Karpas-422 (cell line): ENCODE measurements around the gene DDX10. TPM values are rescaled to one million over a fixed set of nuclear protein-coding genes. Genes with fewer than 3 reads are reported as not detected.
"Not testable (repeated sequence)": the region's sequence is repeated elsewhere in the genome, so short reads cannot be mapped to it uniquely, and the experiment has no call there.

Experiments
- DNase-seq: peaks from one replicate; pipeline ENCODE4 v3.0.0-alpha.2; 2015
- H2AFZ ChIP-seq: fragments of 200-600 bp; sonication (generic); 2 replicates; pipeline ENCODE4 v1.6.1; 2014; ENCODE audit warnings: antibody characterized with exemption, low read length, mixed read lengths
- H3K27ac ChIP-seq: fragments of 200-600 bp; sonication (generic); 2 replicates; pipeline ENCODE4 v1.5.1; 2014; ENCODE audit warnings: mild to moderate bottlenecking, low read length, moderate library complexity
- H3K27me3 ChIP-seq: fragments of 200-600 bp; sonication (generic); 2 replicates; pipeline ENCODE4 v1.6.1; 2014; ENCODE audit warnings: low read length, mixed read lengths
- H3K36me3 ChIP-seq: fragments of 200-600 bp; sonication (generic); 2 replicates; pipeline ENCODE4 v1.6.1; 2014; ENCODE audit warnings: low read length, mixed read lengths; ENCODE audit not compliant: insufficient read depth
- H3K4me1 ChIP-seq: fragments of 200-600 bp; sonication (generic); 2 replicates; pipeline ENCODE4 v1.6.1; 2014; ENCODE audit warnings: mild to moderate bottlenecking, low read length, mixed read lengths
- H3K4me2 ChIP-seq: fragments of 200-600 bp; sonication (generic); 2 replicates; pipeline ENCODE4 v1.6.1; 2014; ENCODE audit warnings: low read length, low read depth, mild to moderate bottlenecking; ENCODE audit not compliant: poor library complexity, severe bottlenecking
- H3K4me3 ChIP-seq: fragments of 200-600 bp; sonication (generic); 2 replicates; pipeline ENCODE4 v1.5.1; 2014; ENCODE audit warnings: mild to moderate bottlenecking, antibody characterized with exemption, low read length, mixed read lengths
- H3K79me2 ChIP-seq: fragments of 200-600 bp; sonication (generic); 2 replicates; pipeline ENCODE4 v1.6.1; 2014; ENCODE audit warnings: mild to moderate bottlenecking, low read length, mixed read lengths
- H3K9ac ChIP-seq: fragments of 200-600 bp; sonication (generic); 2 replicates; pipeline ENCODE4 v1.6.0; 2014; ENCODE audit warnings: low read length
- H3K9me2 ChIP-seq: fragments of 200-600 bp; sonication (generic), shearing (Covaris generic); replicated peaks from 2 replicates; pipeline ENCODE4 v1.6.0; 2014; ENCODE audit warnings: mild to moderate bottlenecking, low read length, moderate library complexity; ENCODE audit not compliant: insufficient read depth
- H3K9me3 ChIP-seq: fragments of 300-700, 200-600 bp; sonication (generic); 2 replicates; pipeline ENCODE4 v1.6.1; 2014; ENCODE audit warnings: low read length, mixed read lengths
- H4K20me1 ChIP-seq: fragments of 200-600 bp; sonication (generic); 2 replicates; pipeline ENCODE4 v1.6.1; 2014; ENCODE audit warnings: mild to moderate bottlenecking, antibody characterized with exemption, low read length, low read depth; ENCODE audit not compliant: insufficient read depth
- total RNA-seq: library from RNA; depleted of rRNA; stranded (reverse); fragments of >200 nt; shearing (Covaris generic); gene quantifications from 2 replicates; pipeline ENCODE4 v1.2.3, GENCODE V29; 2014; ENCODE audit warnings: low replicate concordance

DDX10 gene
- total RNA-seq, 1 experiment from 2014 or later = 103 TPM

GRCh38 chr11:108628812-108629211, 36.1 kb upstream of the DDX10 start:
- H3K27me3 ChIP-seq = no peaks in the 10 kb centered on the region
- no peaks in the 10 kb centered on the region for H3K36me3 ChIP-seq
- no peak overlapping the region for H3K4me3 ChIP-seq
- H3K9ac ChIP-seq = no peak overlapping the region
- no peaks in the 10 kb centered on the region for H4K20me1 ChIP-seq
- no peaks in the 10 kb centered on the region for H3K4me1 ChIP-seq
- H3K9me2 ChIP-seq = no peaks in the 10 kb centered on the region
- no peaks in the 10 kb centered on the region for H3K79me2 ChIP-seq
- H2AFZ ChIP-seq = no peak overlapping the region
- no peak overlapping the region for H3K27ac ChIP-seq
- no peak overlapping the region for H3K4me2 ChIP-seq
- no peaks in the 10 kb centered on the region for H3K9me3 ChIP-seq
- no peak for DNase-seq

- Histone ChIP-seq H3K9me3 (no peaks in the 10 kb centered on the region), H3K36me3 (no peaks in the 10 kb centered on the region), H3K27ac (no peak overlapping the region), H3K4me1 (no peaks in the 10 kb centered on the region), H3K4me2 (no peak overlapping the region), H3K27me3 (no peaks in the 10 kb centered on the region), H3K9me2 (no peaks in the 10 kb centered on the region), H4K20me1 (no peaks in the 10 kb centered on the region), H3K9ac (no peak overlapping the region), H2AFZ (no peak overlapping the region), H3K4me3 (no peak overlapping the region), H3K79me2 (no peaks in the 10 kb centered on the region)
- no peak for DNase-seq
Measured at GRCh38 chr11:108629274-108629673, 35.6 kb upstream of the DDX10 start.

DNA sequence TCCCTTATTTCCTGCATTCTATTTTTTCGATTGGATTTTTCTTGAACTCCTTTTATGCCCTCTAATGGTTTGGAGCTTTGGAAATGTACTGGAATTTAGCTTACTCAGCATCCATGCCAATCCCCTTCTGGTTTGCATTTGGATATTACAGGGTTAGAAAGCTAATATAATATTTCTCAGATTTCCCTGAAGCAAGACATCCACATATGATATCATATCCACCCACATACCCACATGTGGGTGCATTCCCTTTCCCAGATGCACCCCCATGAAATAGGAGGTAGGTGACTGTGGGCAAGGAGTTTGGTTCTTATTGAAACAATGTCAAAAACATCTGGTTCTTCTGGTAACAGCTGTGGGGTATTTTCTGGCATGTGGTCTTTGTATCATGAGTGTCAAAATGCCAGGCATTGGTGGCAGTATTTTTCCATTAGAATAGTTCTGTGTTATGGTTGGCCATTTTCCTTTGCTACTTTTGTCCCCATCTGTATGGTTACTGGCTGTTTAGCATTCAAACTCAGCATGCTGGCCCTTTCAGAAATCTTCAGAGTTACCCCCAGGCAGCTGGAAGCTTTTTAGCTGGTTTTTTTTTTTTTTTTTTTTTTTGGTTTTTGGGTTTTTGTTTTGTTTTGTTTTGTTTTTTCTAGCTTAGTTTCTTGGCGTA, 32.7 kb upstream of the DDX10 start:
- no peaks in the 10 kb centered on the region for H3K79me2 ChIP-seq
- no peak overlapping the region for H3K27ac ChIP-seq
- no peaks in the 10 kb centered on the region for H3K9me2 ChIP-seq
- no peaks in the 10 kb centered on the region for H3K27me3 ChIP-seq
- no peaks in the 10 kb centered on the region for H4K20me1 ChIP-seq
- H3K4me3 ChIP-seq = no peak overlapping the region
- H3K4me2 ChIP-seq = no peak overlapping the region
- no peak for DNase-seq
- no peaks in the 10 kb centered on the region for H3K4me1 ChIP-seq
- H3K36me3 ChIP-seq = no peaks in the 10 kb centered on the region
- no peak overlapping the region for H3K9ac ChIP-seq
- H3K9me3 ChIP-seq = no peaks in the 10 kb centered on the region
- H2AFZ ChIP-seq = no peak overlapping the region

GRCh38 chr11:108635106-108635505, 29.8 kb upstream of the DDX10 start:
- no peak overlapping the region for H2AFZ ChIP-seq
- H3K79me2 ChIP-seq = no peaks in the 10 kb centered on the region
- H3K9me3 ChIP-seq = no peaks in the 10 kb centered on the region
- no peak overlapping the region for H3K9ac ChIP-seq
- no peaks in the 10 kb centered on the region for H3K27me3 ChIP-seq
- no peaks in the 10 kb centered on the region for H3K4me1 ChIP-seq
- H3K9me2 ChIP-seq = no peaks in the 10 kb centered on the region
- no peak for DNase-seq
- no peak overlapping the region for H3K4me2 ChIP-seq
- no peaks in the 10 kb centered on the region for H3K36me3 ChIP-seq
- no peak overlapping the region for H3K27ac ChIP-seq
- no peaks in the 10 kb centered on the region for H4K20me1 ChIP-seq
- no peak overlapping the region for H3K4me3 ChIP-seq

DNA sequence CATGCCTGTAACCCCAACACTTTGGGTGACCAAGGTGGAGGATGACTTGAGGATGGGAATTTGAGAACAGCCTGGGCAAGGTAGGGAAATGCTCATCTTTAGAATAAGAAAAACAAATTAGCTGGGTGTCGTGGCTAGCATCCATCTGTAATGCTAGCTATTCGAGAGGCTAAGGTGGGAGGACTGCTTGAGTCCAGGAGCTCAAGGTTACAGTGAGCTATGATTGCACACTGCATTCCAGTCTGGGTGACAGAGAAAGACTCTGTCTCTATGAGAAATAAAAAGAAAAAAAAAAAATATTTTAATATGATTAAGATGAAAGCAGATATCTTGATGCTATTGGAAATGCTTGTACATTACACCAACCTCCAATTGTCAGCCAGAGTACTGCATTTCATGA, 28.6 kb upstream of the DDX10 start:
- H3K4me1 ChIP-seq = no peaks in the 10 kb centered on the region

GRCh38 chr11:108639146-108639545, 25.7 kb upstream of the DDX10 start:
- Histone ChIP-seq H3K79me2 (no peaks in the 10 kb centered on the region), H3K4me1 (no peaks in the 10 kb centered on the region), H3K9ac (no peak overlapping the region), H3K27me3 (no peaks in the 10 kb centered on the region), H2AFZ (no peak overlapping the region), H3K4me2 (no peak overlapping the region), H3K4me3 (no peak overlapping the region), H3K9me2 (no peaks in the 10 kb centered on the region), H4K20me1 (no peaks in the 10 kb centered on the region), H3K27ac (no peak overlapping the region), H3K36me3 (no peaks in the 10 kb centered on the region), H3K9me3 (no peaks in the 10 kb centered on the region)
- no peak for DNase-seq

More for the DNA sequence above, 28.6 kb upstream of the DDX10 start:
- no peak overlapping the region for H3K4me3 ChIP-seq
- H3K9me3 ChIP-seq = no peaks in the 10 kb centered on the region
- no peaks in the 10 kb centered on the region for H3K79me2 ChIP-seq
- no peaks in the 10 kb centered on the region for H3K36me3 ChIP-seq
- no peak overlapping the region for H3K4me2 ChIP-seq
- H3K9ac ChIP-seq = no peak overlapping the region
- no peaks in the 10 kb centered on the region for H3K27me3 ChIP-seq
- no peak for DNase-seq
- H3K9me2 ChIP-seq = no peaks in the 10 kb centered on the region
- H2AFZ ChIP-seq = no peak overlapping the region
- H4K20me1 ChIP-seq = no peaks in the 10 kb centered on the region
- no peak overlapping the region for H3K27ac ChIP-seq

GRCh38 chr11:108641752-108642151, 23.1 kb upstream of the DDX10 start:
- H2AFZ ChIP-seq, DNase-seq, H3K27me3 ChIP-seq, H3K27ac ChIP-seq, H3K4me2 ChIP-seq, H3K4me1 ChIP-seq, H3K4me3 ChIP-seq, H4K20me1 ChIP-seq, H3K9me2 ChIP-seq, H3K36me3 ChIP-seq, H3K9me3 ChIP-seq, H3K79me2 ChIP-seq, H3K9ac ChIP-seq: not testable (repeated sequence)

DNA sequence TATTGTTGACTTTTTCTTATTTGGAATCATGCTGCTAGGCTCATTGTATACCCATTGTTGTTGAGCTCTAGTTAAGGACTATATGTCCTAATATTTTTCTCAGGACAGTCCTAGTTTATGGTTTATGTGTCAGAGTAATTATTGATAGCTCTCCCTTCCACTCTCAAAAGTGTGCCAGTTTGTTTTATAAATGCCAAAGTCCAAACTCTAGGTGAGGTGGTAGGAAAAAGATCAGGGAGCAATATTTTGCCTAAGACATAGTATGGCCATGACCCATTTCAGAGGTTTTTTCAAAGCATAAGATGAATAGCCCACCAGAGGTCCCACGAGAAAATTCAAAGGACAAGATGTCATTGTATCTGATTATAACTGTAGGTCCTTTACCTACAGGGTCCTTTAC, 20.9 kb upstream of the DDX10 start:
- Histone ChIP-seq H3K9me2 (no peaks in the 10 kb centered on the region), H3K36me3 (no peaks in the 10 kb centered on the region), H3K4me3 (no peak overlapping the region), H3K27ac (no peak overlapping the region), H4K20me1 (no peaks in the 10 kb centered on the region), H2AFZ (no peak overlapping the region), H3K9me3 (no peaks in the 10 kb centered on the region), H3K4me2 (no peak overlapping the region), H3K9ac (no peak overlapping the region), H3K27me3 (no peaks in the 10 kb centered on the region), H3K79me2 (no peaks in the 10 kb centered on the region), H3K4me1 (no peaks in the 10 kb centered on the region)
- DNase-seq = no peak

DNA sequence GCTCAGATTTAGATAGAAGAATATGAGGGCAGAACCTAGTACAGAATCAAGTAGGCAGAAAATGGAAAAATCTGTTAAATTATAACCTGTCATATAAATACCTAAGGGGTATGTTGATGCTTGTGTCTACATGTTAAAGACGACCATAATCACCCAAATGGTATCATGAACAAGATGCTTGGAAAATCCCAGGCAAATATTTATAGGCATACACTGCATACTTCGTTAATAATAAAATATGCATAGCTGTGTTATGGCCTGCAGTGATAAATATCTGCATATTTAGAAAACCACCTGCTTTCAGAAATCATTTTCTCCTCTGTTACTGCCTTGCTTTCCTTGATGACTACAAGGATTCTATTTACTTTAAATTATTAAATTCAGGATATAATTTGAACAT, 18.9 kb upstream of the DDX10 start:
- Histone ChIP-seq H4K20me1 (no peaks in the 10 kb centered on the region), H3K27ac (no peak overlapping the region), H3K4me1 (no peaks in the 10 kb centered on the region), H3K79me2 (no peaks in the 10 kb centered on the region), H3K9me3 (no peaks in the 10 kb centered on the region), H2AFZ (no peak overlapping the region), H3K4me3 (no peak overlapping the region), H3K9ac (no peak overlapping the region), H3K27me3 (no peaks in the 10 kb centered on the region), H3K9me2 (no peaks in the 10 kb centered on the region), H3K4me2 (no peak overlapping the region), H3K36me3 (no peaks in the 10 kb centered on the region)
- no peak for DNase-seq
